Activated CD4-positive, CD25-positive, alpha-beta regulatory T cell (primary cell): ENCODE measurements around the gene JPT1.
A peak's percentile ranks its signal among the peaks of the same experiment; 100 is the strongest.
"Not testable (repeated sequence)": the region's sequence is repeated elsewhere in the genome, so short reads cannot be mapped to it uniquely, and the experiment has no call there.

Source experiments
- DNase-seq, 4 experiments: peaks; one replicate each; lab custom pipeline; 2025; lab: John Stamatoyannopoulos, UW

JPT1 gene

GRCh38 chr17:75130059-75130631, 24.2 kb downstream of the JPT1 start:
- DNase-seq = no peak

- no peak for DNase-seq
These were observed 24.7 kb downstream of the JPT1 start for GRCh38 chr17:75129576-75129975.

GRCh38 chr17:75128694-75129505, 25.4 kb downstream of the JPT1 start:
- DNase-seq = no peak

GRCh38 chr17:75127936-75128335, 26.4 kb downstream of the JPT1 start:
- not testable (repeated sequence) for DNase-seq

- no peak for DNase-seq
These were observed 27.4 kb downstream of the JPT1 start for GRCh38 chr17:75126954-75127353.

GRCh38 chr17:75125984-75126383, 28.3 kb downstream of the JPT1 start:
- DNase-seq = no peak

GRCh38 chr17:75124819-75125162, 29.5 kb downstream of the JPT1 start:
- no peak for DNase-seq

- DNase-seq = peak; percentile 17 to 47 (median 30)
These were observed 30.1 kb downstream of the JPT1 start for GRCh38 chr17:75124041-75124818.

GRCh38 chr17:75118307-75118706, 36.0 kb downstream of the JPT1 start:
- no peak for DNase-seq

GRCh38 chr17:75116737-75117136, 37.6 kb downstream of the JPT1 start:
- no peak for DNase-seq

GRCh38 chr17:75115555-75115954, 38.8 kb downstream of the JPT1 start:
- DNase-seq = no peak

- no peak for DNase-seq
These were observed 39.6 kb downstream of the JPT1 start for GRCh38 chr17:75114552-75115314.

- peak; percentile 77 to 87 (median 82) for DNase-seq
These were observed 40.3 kb downstream of the JPT1 start for GRCh38 chr17:75113798-75114551.

GRCh38 chr17:75111777-75112335, 42.5 kb downstream of the JPT1 start:
- no peak for DNase-seq

- no peak for DNase-seq
These were observed 43.9 kb downstream of the JPT1 start for GRCh38 chr17:75110234-75110937.

- DNase-seq = peak; percentile 76 to 84 (median 82)
These were observed 44.7 kb downstream of the JPT1 start, which contains the start of gene ARMC7 for GRCh38 chr17:75109407-75110233. TSS of gene ARMC7 (plus strand) at chr17:75109969. CDS start at chr17:75110289, 320 bp downstream.

GRCh38 chr17:75109046-75109406, 45.3 kb downstream of the JPT1 start:
- DNase-seq = no peak

- DNase-seq = no peak
These were observed 46.1 kb downstream of the JPT1 start for GRCh38 chr17:75108193-75108592.
